Activated naive CD8-positive, alpha-beta T cell treated with anti-CD3 and anti-CD28 coated beads, Interleukin-2, amount 50 U/mL, for 24 hours (primary cell): ENCODE measurements around the gene POLRMT.
"Not testable (repeated sequence)": the region's sequence is repeated elsewhere in the genome, so short reads cannot be mapped to it uniquely, and the experiment has no call there.

Experiments
- ATAC-seq: fragments of 150-1000 bp; cut with Tn5 transposase; one replicate; pipeline ENCODE4 v1.10.0; 2021
- DNase-seq: peaks from one replicate; pipeline ENCODE4 v3.0.0; 2021
- H3K27ac Mint-ChIP-seq: one replicate; pipeline ENCODE4 v1.8.0; 2021; ENCODE audit warnings: mild to moderate bottlenecking, mixed read lengths
- H3K27me3 Mint-ChIP-seq: one replicate; pipeline ENCODE4 v1.8.0; 2021; ENCODE audit warnings: mixed read lengths
- H3K36me3 Mint-ChIP-seq: one replicate; pipeline ENCODE4 v1.8.0; 2021; ENCODE audit warnings: low read depth, mixed read lengths
- H3K4me1 Mint-ChIP-seq: one replicate; pipeline ENCODE4 v1.8.0; 2021; ENCODE audit warnings: mixed read lengths
- H3K4me3 Mint-ChIP-seq: one replicate; pipeline ENCODE4 v1.8.0; 2021; ENCODE audit warnings: mild to moderate bottlenecking, moderate library complexity, mixed read lengths
- H3K9me3 Mint-ChIP-seq: one replicate; pipeline ENCODE4 v1.8.0; 2021; ENCODE audit warnings: mixed read lengths

The POLRMT gene

DNA sequence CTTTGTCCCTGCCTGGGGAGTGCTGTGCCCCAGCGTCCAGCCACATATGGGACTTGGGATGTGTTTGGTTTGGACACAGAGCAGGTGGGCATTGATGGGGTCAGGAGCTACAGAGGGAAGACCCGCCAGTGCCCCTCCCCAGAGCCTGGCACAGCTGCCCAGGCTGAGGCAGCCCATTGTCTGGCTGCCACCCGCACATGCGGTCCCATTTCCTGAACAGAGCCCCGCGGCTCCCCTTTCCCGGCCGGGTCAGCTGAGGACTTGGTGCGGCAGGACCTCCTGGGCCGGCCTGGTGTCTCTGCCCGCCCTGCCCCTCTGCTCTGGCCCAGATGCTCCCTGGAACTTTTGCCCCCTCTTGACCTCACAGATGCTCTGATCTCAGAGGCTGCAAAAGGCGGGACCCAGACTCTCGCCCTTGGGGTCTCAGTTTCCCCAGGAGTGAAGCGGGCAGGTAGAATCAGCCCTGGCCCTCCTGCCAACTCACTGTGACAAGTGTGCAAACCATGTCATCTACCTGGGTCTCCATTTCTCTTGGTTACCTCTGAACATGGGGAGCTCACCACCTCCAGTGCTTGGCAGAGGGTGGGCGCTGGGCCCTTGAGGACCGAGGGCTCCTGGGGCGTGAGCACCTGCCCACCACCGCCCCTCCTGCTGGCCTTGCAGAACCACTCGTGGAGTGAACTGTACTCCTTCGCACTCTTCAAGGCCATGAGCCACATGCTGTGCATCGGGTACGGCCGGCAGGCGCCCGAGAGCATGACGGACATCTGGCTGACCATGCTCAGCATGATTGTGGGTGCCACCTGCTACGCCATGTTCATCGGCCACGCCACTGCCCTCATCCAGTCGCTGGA lies 25.8 kb downstream of the POLRMT start:
- Mint-ChIP-seq H3K9me3 (no peaks in the 10 kb centered on the region), H3K36me3 (no peaks in the 10 kb centered on the region), H3K4me3 (no peak overlapping the region), H3K27ac (no peak overlapping the region), H3K27me3 (no peaks in the 10 kb centered on the region), H3K4me1 (peaks cover 22% of the 10 kb centered on the region)
- ATAC-seq (no peak), DNase-seq (no peak)

DNA sequence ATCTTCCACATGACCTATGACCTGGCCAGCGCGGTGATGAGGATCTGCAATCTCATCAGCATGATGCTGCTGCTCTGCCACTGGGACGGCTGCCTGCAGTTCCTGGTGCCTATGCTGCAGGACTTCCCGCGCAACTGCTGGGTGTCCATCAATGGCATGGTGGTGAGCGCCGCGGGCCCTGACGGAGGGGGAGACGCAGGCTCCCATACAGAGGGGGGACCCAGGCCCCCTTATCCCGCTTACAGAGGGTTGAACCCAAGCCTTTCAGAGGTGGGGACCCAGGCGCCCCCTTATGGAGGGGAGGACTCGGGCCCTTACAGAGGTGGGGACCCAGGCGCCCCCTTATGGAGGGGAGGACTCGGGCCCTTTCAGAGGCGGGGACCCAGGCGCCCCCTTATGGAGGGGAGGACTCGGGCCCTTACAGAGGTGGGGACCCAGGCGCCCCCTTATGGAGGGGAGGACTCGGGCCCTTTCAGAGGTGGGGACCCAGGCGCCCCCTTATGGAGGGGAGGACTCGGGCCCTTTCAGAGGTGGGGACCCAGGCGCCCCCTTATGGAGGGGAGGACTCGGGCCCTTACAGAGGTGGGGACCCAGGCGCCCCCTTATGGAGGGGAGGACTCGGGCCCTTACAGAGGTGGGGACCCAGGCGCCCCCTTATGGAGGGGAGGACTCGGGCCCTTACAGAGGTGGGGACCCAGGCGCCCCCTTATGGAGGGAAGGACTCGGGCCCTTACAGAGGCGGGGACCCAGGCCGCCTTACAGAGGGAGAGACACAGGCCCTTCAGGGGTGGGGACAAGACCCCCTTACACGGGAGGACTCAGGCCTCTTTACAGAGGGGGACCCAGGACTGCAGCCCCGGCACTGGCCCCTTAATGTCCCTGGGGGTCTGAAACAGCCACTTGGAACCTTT lies 28.0 kb downstream of the POLRMT start:
- DNase-seq (peak; percentile 34), ATAC-seq (peak; percentile 8)
- H3K4me1 Mint-ChIP-seq, H3K9me3 Mint-ChIP-seq, H3K27ac Mint-ChIP-seq, H3K4me3 Mint-ChIP-seq, H3K27me3 Mint-ChIP-seq, H3K36me3 Mint-ChIP-seq: not testable (repeated sequence)

DNA sequence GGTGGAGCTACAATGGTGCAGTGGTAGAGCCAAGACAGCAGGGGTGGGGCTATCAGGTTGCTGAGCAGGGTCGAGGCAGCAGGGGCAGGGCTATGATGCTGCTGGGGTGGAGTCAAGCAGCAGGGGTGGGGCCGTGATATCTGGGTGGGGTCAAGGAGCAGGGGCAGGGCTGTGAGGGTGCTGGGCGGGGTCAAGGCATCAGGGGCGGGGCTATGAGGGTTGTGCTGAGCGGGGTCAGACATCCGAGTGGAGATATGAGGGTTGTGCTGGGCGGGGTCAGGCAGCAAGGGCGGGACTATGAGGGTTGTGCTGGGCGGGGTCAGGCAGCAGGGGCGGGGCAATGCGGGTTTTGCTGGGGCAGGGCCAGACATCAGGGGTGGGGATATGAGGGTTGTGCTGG lies 29.0 kb downstream of the POLRMT start:
- H3K36me3 Mint-ChIP-seq: no peaks in the 10 kb centered on the region
- DNase-seq (peak; percentile 65), ATAC-seq (peak; percentile 76)
- H3K4me1 Mint-ChIP-seq: peaks cover under 1% of the 10 kb centered on the region
- no peak overlapping the region for H3K4me3 Mint-ChIP-seq
- no peak overlapping the region for H3K27ac Mint-ChIP-seq
- no peaks in the 10 kb centered on the region for H3K9me3 Mint-ChIP-seq
- no peaks in the 10 kb centered on the region for H3K27me3 Mint-ChIP-seq

DNA sequence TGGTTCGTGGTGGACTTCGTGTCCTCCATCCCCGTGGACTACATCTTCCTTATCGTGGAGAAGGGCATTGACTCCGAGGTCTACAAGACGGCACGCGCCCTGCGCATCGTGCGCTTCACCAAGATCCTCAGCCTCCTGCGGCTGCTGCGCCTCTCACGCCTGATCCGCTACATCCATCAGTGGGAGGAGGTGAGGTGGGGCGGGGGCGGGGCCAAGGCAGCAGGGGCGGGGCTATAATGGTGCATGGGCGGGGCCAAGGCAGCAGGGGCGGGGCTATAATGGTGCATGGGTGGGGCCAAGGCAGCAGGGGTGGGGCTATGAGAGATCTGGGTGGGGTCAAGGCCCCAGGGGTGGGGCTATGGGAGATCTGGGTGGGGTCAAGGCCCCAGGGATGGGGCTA lies 29.6 kb downstream of the POLRMT start:
- not testable (repeated sequence) for ATAC-seq, H3K9me3 Mint-ChIP-seq, H3K27me3 Mint-ChIP-seq, H3K4me3 Mint-ChIP-seq, H3K36me3 Mint-ChIP-seq, H3K4me1 Mint-ChIP-seq, H3K27ac Mint-ChIP-seq
- peak; percentile 28 for DNase-seq

DNA sequence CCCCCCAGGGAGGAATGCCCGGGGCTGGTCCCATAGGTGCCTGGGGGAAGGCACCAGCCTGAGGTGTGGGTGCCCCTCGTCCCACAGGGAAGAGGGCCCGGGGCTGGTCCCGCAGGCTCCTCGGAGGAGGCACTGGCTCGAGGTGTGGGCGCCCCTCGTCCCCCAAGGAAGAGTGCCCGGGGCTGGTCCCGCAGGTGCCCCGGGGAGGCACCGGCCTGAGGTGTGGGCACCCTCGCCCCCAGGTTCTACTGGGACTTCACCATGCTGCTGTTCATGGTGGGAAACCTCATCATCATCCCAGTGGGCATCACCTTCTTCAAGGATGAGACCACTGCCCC lies 30.1 kb downstream of the POLRMT start:
- not testable (repeated sequence) for H3K4me3 Mint-ChIP-seq, ATAC-seq, H3K27me3 Mint-ChIP-seq, H3K9me3 Mint-ChIP-seq, DNase-seq, H3K4me1 Mint-ChIP-seq, H3K36me3 Mint-ChIP-seq, H3K27ac Mint-ChIP-seq

DNA sequence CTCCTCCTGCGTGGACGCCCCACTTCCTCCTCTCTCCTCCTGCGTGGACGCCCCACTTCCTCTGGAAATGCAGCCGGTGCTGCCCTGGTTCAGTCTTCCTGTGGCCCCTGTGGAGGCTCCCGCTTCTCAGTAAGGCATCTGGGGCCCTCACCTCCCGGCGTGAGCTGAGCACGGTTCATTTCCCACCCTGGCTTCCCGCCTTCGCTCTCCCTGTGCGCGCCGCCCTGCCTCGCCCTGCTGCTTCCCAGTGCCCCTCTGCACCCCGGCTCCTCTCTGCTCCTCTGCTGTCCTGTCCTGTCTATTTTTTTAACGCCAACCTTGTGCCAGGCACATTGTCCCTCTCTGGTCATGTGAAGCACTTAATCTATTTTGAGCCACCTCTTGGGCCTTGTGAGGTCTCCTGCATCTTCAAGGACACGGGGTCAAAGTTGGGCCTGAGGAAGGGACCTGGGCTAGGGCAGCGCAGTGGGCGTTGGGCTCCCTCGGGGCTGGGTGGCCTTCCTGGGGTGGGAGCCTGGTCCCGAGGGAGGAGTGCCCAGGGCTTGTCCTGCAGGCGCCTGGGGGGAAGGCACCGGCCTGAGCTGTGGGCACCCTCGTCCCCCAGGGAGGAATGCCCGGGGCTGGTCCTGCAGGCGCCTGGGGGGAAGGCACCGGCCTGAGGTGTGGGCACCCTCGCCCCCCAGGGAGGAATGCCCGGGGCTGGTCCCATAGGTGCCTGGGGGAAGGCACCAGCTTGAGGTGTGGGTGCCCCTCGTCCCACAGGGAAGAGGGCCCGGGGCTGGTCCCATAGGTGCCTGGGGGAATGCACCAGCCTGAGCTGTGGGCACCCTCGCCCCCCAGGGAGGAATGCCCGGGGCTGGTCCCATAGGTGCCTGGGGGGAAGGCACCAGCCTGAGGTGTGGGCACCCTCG lies 30.7 kb downstream of the POLRMT start:
- H3K27me3 Mint-ChIP-seq: no peaks in the 10 kb centered on the region
- H3K4me1 Mint-ChIP-seq: no peaks in the 10 kb centered on the region
- H3K4me3 Mint-ChIP-seq: no peak overlapping the region
- H3K27ac Mint-ChIP-seq: no peak overlapping the region
- H3K36me3 Mint-ChIP-seq: no peaks in the 10 kb centered on the region
- ATAC-seq (no peak), DNase-seq (no peak)
- no peaks in the 10 kb centered on the region for H3K9me3 Mint-ChIP-seq

DNA sequence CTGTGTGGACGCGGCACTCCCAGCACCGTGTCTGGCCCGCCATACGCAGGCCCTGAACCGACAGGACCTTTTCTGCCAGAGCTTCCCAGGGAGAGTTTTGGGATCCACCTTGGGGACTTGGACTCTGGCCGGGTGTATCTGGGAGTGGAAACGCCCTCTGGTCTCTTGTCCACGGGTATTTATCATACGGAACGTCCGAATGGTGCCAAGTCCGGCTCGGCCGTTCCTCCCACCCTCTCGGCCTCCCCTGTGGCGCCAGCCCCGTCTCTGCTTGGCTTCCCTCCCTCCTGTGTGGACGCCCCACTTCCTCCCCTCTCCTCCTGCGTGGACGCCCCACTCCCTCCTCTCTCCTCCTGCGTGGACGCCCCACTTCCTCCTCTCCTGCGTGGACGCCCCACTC lies 31.5 kb downstream of the POLRMT start:
- Mint-ChIP-seq H3K4me1 (no peaks in the 10 kb centered on the region), H3K9me3 (no peaks in the 10 kb centered on the region), H3K4me3 (no peak overlapping the region), H3K36me3 (no peaks in the 10 kb centered on the region), H3K27ac (no peak overlapping the region), H3K27me3 (no peaks in the 10 kb centered on the region)
- DNase-seq (no peak), ATAC-seq (no peak)

DNA sequence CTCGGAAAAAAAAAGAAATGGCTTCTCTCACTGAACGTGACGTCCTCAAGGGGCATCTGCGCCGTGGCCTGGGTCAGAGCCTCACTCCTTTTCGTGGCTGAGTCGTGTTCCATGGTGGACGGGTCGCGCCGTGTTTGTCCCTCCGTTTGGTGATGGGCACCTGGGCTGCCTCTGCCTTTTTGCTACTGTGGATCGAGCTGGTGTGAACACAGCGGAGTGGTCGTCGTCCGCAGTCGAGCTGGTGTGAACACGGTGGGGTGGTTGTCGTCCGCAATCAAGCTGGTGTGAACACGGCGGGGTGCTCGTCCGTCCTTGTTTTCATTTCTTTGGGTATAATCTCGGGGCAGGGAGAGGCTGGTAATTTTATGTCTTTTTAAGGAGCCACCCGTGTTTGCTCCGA lies 32.0 kb downstream of the POLRMT start:
- Mint-ChIP-seq H3K36me3 (no peaks in the 10 kb centered on the region), H3K27ac (no peak overlapping the region), H3K9me3 (no peaks in the 10 kb centered on the region), H3K27me3 (no peaks in the 10 kb centered on the region), H3K4me1 (no peaks in the 10 kb centered on the region), H3K4me3 (no peak overlapping the region)
- no peak for ATAC-seq
- no peak for DNase-seq

DNA sequence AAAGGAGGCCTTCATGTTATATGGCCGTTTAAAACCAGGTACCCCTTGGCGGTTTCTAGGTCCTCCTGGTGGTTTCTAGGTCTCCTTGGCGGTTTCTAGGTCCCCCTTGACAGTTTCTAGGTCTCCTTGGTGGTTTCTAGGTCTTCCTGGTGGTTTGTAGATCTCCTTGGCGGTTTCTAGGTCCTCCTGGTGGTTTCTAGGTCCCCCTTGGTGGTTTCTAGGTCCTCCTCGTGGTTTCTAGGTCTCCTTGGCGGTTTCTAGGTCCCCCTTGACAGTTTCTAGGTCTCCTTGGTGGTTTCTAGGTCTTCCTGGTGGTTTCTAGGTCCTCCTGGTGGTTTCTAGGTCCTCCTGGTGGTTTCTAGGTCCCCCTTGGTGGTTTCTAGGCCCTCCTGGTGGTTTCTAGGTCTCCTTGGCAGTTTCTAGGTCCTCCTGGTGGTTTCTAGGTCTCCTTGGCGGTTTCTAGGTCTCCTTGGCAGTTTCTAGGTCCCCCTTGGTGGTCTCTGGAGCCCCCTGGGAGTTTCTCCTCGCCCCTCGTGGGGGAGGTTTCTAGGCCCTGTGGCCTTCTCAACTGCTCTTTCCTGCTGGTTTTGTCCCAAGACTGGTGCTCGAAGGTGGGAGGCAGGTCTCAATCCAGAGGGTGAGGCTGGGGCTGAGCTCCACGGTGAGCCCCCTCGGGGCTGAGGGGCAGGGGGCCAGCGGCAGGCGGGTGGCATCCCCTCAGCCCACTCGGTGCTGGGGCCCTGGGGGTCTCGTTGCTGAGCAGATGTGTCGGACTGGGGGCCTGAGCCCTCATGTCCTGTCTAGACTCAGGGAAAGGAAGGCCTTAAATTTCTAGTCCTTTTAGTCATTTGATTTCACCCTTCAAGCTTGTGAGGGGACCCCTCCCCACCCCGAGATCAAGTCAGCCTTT lies 35.7 kb downstream of the POLRMT start:
- Mint-ChIP-seq H3K36me3 (no peaks in the 10 kb centered on the region), H3K4me1 (no peaks in the 10 kb centered on the region), H3K27ac (no peak overlapping the region), H3K9me3 (no peaks in the 10 kb centered on the region), H3K27me3 (peaks cover 7% of the 10 kb centered on the region), H3K4me3 (no peak overlapping the region)
- ATAC-seq: no peak
- no peak for DNase-seq

DNA sequence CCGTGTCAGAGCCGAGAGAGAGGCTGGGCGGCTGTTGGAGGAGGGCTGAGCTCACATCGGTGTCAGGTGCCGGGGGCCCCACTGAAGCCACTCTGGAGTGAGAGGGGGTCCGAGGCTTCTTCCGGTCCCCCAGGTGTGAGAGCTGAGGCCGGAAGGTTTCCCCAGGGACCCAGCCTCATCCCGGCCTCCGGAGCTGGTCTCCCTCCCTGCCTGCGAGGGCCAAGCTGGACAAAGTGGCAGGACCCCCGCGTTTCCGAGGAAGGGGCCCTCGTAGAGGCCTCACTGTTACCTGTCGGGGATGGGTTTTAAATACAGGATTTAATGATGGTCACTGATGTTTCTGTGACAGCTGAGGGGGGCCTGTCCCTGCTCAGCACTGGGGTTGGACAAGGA lies 37.1 kb downstream of the POLRMT start:
- no peaks in the 10 kb centered on the region for H3K4me1 Mint-ChIP-seq
- no peaks in the 10 kb centered on the region for H3K9me3 Mint-ChIP-seq
- no peak overlapping the region for H3K4me3 Mint-ChIP-seq
- H3K27me3 Mint-ChIP-seq: peaks cover 13% of the 10 kb centered on the region
- no peaks in the 10 kb centered on the region for H3K36me3 Mint-ChIP-seq
- H3K27ac Mint-ChIP-seq: no peak overlapping the region
- no peak for ATAC-seq
- DNase-seq: no peak

DNA sequence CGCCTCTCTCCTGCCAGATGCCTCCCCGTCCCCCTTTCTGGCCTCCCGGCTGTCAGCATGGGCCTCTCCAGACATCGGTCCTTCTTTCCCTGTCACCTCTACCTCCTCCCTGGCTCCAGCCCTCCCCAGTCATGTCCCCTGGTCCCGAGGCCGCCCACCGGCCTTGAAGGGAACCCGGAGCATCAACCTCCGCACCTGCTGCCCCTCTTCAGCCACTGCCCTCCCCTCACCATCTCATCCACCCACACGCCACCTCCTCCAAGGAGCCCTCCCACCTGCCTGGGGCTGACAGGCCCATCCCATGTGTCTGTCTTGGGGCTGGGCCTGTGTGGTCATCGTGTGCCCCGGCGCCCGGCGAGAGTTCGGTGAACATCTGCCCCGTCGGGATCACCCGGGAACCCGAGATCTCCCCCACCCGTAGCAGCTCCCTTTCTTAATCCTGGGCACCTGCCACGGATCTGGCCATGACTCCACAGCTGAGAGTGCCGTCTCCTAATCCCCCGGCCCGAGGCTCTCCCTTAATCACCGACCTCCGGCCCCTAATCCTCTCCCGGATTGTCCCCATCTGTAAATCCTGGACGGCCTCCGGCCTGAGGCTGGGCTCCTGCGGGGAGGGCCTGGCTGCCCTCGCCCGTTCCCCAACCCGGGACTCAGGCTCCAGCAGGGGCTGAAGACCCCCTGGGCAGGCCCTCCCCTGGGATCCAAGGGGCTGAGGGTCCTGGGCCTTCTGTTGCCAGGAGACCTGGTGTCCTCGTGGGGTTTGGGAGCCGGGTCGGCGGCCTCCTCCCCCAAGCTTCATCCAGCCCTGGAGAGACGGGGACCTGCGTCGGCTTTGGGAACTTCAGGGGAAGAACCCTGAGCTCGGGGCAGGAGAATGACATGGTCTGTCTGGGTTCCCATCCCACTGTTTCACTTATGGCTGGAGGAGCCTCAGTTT lies 37.7 kb downstream of the POLRMT start:
- Mint-ChIP-seq H3K27me3 (peaks cover 15% of the 10 kb centered on the region), H3K4me1 (no peaks in the 10 kb centered on the region), H3K4me3 (no peak overlapping the region), H3K36me3 (no peaks in the 10 kb centered on the region), H3K27ac (no peak overlapping the region), H3K9me3 (no peaks in the 10 kb centered on the region)
- DNase-seq (no peak), ATAC-seq (no peak)

DNA sequence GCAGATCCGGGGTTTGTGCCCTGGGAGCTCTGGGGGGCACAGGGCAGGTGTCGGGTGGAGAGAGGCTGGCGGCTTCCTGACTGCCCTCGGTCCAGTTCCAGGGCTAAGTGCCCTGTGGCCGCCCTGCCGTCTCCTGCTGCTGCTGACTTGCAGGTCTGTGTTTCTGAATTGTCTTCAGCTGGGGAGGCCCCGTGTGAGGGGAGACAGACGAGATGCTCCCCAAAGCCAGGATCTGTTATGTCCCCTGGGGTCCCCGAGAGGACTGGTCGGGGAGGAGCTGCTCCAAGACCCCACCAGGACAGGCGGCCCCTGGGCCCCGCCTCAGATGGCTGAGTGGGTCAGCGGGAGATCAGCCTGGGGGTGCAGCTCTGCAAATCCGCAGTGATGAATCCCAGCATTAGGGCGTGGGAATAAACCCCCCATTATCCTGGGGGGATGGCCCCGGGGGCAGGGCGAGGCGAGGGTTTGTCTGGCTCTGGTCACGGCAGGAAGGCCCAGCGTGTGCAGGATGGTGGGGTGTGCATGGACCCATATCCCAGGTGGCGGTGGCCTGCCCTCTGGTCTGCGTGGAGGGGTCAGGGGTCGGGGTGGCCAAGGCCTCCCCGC lies 39.0 kb downstream of the POLRMT start:
- Mint-ChIP-seq H3K27ac (no peak overlapping the region), H3K27me3 (peaks cover 15% of the 10 kb centered on the region), H3K4me1 (no peaks in the 10 kb centered on the region), H3K36me3 (no peaks in the 10 kb centered on the region), H3K4me3 (no peak overlapping the region), H3K9me3 (no peaks in the 10 kb centered on the region)
- DNase-seq (no peak), ATAC-seq (no peak)

DNA sequence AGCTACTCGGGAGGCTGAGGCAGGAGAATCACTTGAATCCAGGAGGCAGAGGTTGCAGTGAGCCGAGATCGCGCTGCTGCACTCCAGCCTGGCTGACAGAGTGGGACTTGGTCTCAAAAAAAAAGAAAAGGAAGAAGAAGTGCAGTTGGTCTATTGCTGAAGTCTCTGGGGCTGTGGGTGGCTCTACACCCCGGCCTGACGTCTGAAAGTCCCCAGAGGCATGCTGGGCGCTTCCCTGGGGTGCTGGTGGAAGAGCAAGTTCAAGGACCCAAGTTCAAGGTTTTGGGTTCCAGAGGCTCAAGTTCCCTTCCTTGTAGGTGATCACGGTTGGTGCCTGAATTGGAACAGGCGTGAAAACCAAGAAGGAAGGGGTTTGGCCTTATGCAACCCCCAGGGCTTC lies 39.8 kb downstream of the POLRMT start:
- Mint-ChIP-seq H3K4me3 (no peak overlapping the region), H3K27ac (no peak overlapping the region), H3K4me1 (peaks cover 2% of the 10 kb centered on the region), H3K27me3 (peaks cover 23% of the 10 kb centered on the region), H3K9me3 (no peaks in the 10 kb centered on the region), H3K36me3 (no peaks in the 10 kb centered on the region)
- DNase-seq (no peak), ATAC-seq (no peak)
